ENCODE results near the gene UGT1A4.
"Not testable (repeated sequence)": the region's sequence is repeated elsewhere in the genome, so short reads cannot be mapped to it uniquely, and the experiment has no call there.

DNA sequence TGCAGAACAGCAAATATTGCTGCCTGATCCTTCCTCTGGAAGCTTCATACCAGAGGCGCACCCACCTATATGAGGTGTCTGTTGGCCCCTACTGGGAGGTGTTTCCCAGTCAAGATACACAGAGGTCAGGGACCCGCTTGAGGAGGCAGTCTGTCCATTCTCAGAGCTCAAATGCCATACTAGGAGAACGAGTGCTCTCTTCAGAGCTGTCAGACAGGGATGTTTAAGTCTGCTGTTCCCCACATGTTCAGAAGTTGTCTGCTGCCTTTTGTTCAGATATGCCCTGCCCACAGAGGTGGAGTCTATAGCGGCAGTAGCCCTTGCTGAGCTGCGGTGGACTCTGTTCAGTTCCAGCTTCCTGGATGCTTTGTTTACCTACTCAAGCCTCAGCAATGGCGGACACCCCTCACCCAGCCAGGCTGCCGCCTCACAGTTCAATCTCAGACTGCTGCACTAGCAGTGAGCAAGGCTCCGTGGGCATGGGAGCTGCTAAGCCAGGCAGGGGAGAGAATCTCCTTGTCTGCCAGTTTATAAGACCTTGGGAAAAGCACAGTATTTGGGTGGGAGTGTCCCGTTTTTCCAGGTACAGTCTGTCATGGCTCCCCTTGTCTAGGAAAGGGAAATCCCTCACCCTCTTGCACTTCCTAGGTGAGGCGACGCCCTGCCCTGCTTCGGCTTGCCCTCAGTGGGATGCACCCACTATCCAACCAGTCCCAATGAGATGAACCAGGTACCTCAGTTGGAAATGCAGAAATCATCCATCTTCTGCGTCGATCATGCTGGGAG is 18.5 kb downstream of the UGT1A4 start:
- TF ChIP-seq, protein P1, sequence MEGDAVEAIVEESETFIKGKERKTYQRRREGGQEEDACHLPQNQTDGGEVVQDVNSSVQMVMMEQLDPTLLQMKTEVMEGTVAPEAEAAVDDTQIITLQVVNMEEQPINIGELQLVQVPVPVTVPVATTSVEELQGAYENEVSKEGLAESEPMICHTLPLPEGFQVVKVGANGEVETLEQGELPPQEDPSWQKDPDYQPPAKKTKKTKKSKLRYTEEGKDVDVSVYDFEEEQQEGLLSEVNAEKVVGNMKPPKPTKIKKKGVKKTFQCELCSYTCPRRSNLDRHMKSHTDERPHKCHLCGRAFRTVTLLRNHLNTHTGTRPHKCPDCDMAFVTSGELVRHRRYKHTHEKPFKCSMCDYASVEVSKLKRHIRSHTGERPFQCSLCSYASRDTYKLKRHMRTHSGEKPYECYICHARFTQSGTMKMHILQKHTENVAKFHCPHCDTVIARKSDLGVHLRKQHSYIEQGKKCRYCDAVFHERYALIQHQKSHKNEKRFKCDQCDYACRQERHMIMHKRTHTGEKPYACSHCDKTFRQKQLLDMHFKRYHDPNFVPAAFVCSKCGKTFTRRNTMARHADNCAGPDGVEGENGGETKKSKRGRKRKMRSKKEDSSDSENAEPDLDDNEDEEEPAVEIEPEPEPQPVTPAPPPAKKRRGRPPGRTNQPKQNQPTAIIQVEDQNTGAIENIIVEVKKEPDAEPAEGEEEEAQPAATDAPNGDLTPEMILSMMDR (IDR thresholded peaks at IDR 0.05), result not testable (repeated sequence)
- TF ChIP-seq POLR2A (IDR thresholded peaks at IDR 0.05), result not testable (repeated sequence)

Measured in thyroid gland (tissue), 4 donors.